HepG2 (cell line): ENCODE results near the gene LDAH. TPM values are rescaled to one million over a fixed set of nuclear protein-coding genes. Genes with fewer than 3 reads are reported as not detected.

Source experiments
- ATAC-seq: fragments of 200-7000 bp; cut with Tn5 transposase; 3 replicates; pipeline ENCODE4 v1.9.1; 2020; ENCODE audit warnings: mild to moderate bottlenecking, moderate library complexity
- BruUV-seq: library from RNA; stranded (reverse); fragments of 400-500 nt; replicated peaks from 2 replicates; lab custom pipeline; 2021; lab: Mats Ljungman, UMichigan
- CTCF ChIA-PET: fragments of 300-600 bp; formaldehyde crosslinking; extraction: SDS; loops from one replicate; lab custom pipeline; 2021; ENCODE audit warnings: low total read pairs, inconsistent platforms, low intra/inter-chr PET ratio; lab: Yijun Ruan, JAX
- POLR2A ChIA-PET: fragments of 350-600 bp; sonication (Branson Sonifier 250); formaldehyde crosslinking; loops from one replicate; lab custom pipeline; 2020; ENCODE audit warnings: antibody characterized with exemption, inconsistent platforms; lab: Yijun Ruan, JAX
- DNase-seq: peaks from one replicate; pipeline ENCODE4 v3.0.0-alpha.2; 2015; ENCODE audit warnings: low spot score
- FAIRE-seq: peaks from 3 replicates; lab custom pipeline; 2011; peaks lifted over from hg19 to GRCh38; lab: Jason Lieb, UNC
- H2AFZ ChIP-seq: one replicate; pipeline ENCODE4 v1.6.1; 2011; ENCODE audit warnings: low read length, inconsistent platforms
- H3K27ac ChIP-seq: fragments of 300-600 bp; 3 replicates; pipeline ENCODE4 v1.8.0; 2011; ENCODE audit warnings: mixed run types, mild to moderate bottlenecking, mixed read lengths, low read length, inconsistent platforms; ENCODE audit not compliant: insufficient read depth; ENCODE audit errors: extremely low read length
- H3K27me3 ChIP-seq, 2 experiments: fragments of 200-600 bp in 1 of 2; 2 replicates in 1 of 2; 3 replicates in 1 of 2; pipeline versions ENCODE4 v1.6.0 to v1.8.0; 2011; ENCODE audit warnings: low read length in 2 of 2, mild to moderate bottlenecking in 2 of 2, moderate library complexity in 2 of 2, inconsistent platforms in 1 of 2; ENCODE audit not compliant: insufficient read depth in 2 of 2, control insufficient read depth in 1 of 2
- H3K36me3 ChIP-seq, 2 experiments: fragments of 200-600 bp in 1 of 2; replicated peaks in 1 of 2; 2 replicates in 1 of 2; 3 replicates in 1 of 2; pipeline versions ENCODE4 v1.5.1 to v1.8.0; 2011; ENCODE audit warnings: low read length in 2 of 2, inconsistent platforms in 1 of 2; ENCODE audit not compliant: insufficient read depth in 2 of 2, control insufficient read depth in 1 of 2
- H3K4me1 ChIP-seq: 2 replicates; pipeline ENCODE4 v1.5.1; 2012; ENCODE audit warnings: low read length, inconsistent platforms; ENCODE audit not compliant: insufficient read depth
- H3K4me2 ChIP-seq: 2 replicates; pipeline ENCODE4 v1.6.0; 2011; ENCODE audit warnings: low read depth, low read length, inconsistent platforms
- H3K4me3 ChIP-seq, 3 experiments: fragments of 200-600 bp in 1 of 3; sonication (generic), shearing (Covaris generic) in 1 of 3; replicated peaks in 1 of 3; 2 replicates each; pipeline ENCODE4 v1.5.1; 2011 to 2016; ENCODE audit warnings: low read length in 3 of 3, inconsistent platforms in 2 of 3, low read depth in 2 of 3, mild to moderate bottlenecking in 2 of 3, control low read depth in 1 of 3, mixed read lengths in 1 of 3; ENCODE audit not compliant: insufficient read depth in 1 of 3
- H3K79me2 ChIP-seq: one replicate; pipeline ENCODE4 v1.6.1; 2011; ENCODE audit warnings: low read length, inconsistent platforms; ENCODE audit not compliant: insufficient read depth
- H3K9ac ChIP-seq: 2 replicates; pipeline ENCODE4 v1.6.0; 2011; ENCODE audit warnings: mild to moderate bottlenecking, low read depth, low read length, inconsistent platforms; ENCODE audit not compliant: insufficient read depth
- H3K9me3 ChIP-seq: 2 replicates; pipeline ENCODE4 v1.5.1; 2012; ENCODE audit warnings: mild to moderate bottlenecking, low read length
- H4K20me1 ChIP-seq: 2 replicates; pipeline ENCODE4 v1.6.0; 2011; ENCODE audit warnings: inconsistent platforms, mild to moderate bottlenecking, low read length, moderate library complexity; ENCODE audit not compliant: insufficient read depth
- FOXM1 ChIP-seq: sonication (generic); formaldehyde crosslinking; IDR thresholded peaks from 2 replicates; pipeline ENCODE4 v1.5.0; 2020; ENCODE audit warnings: missing genetic modification reagents
- FOXO1 ChIP-seq: sonication (generic); formaldehyde crosslinking; IDR thresholded peaks from 2 replicates; pipeline ENCODE4 v1.4.0; 2020; ENCODE audit warnings: missing genetic modification reagents
- KDM6A ChIP-seq: IDR thresholded peaks from 2 replicates; pipeline ENCODE4 v1.6.1; 2016; ENCODE audit warnings: low read depth
- MAFF ChIP-seq: IDR thresholded peaks from 2 replicates; pipeline ENCODE4 v1.6.1; 2011; ENCODE audit warnings: low read depth, low read length, improper control_type of control experiment
- MAFK ChIP-seq, 2 experiments: IDR thresholded peaks in 1 of 2; conservative IDR thresholded peaks in 1 of 2; 2 replicates each; pipeline ENCODE4 v1.6.1; 2011; ENCODE audit warnings: improper control_type of control experiment in 2 of 2, low read length in 2 of 2
- POLR2A ChIP-seq, 2 experiments: IDR thresholded peaks; 2 replicates each; pipeline ENCODE4 v1.6.1; 2011; ENCODE audit warnings: low read depth in 2 of 2, low read length in 2 of 2, mild to moderate bottlenecking in 1 of 2, moderate library complexity in 1 of 2; ENCODE audit not compliant: insufficient read depth in 1 of 2
- ZFP1 ChIP-seq: IDR thresholded peaks from 2 replicates; pipeline ENCODE4 v1.6.1; 2016
- ZNF724P ChIP-seq: sonication (generic); formaldehyde crosslinking; IDR thresholded peaks from 2 replicates; pipeline ENCODE4 v1.8.0; 2022; ENCODE audit warnings: missing genetic modification reagents, borderline replicate concordance
- ZNF773 ChIP-seq: sonication (generic); formaldehyde crosslinking; IDR thresholded peaks from 2 replicates; pipeline ENCODE4 v1.4.0; 2020; ENCODE audit warnings: missing genetic modification reagents, borderline replicate concordance
- WGBS: methylation state at CpG from one replicate; pipeline ENCODE4 v1.1.6; 2017; ENCODE audit warnings: low lambda C conversion rate; 5-methylcytosine and 5-hydroxymethylcytosine counted together
- in situ Hi-C: cut with HindIII; loops from 2 replicates; pipeline ENCODE4 v1.10.0; 2017; ENCODE audit warnings: low pct_unique_long_range_greater_than_20kb; ENCODE audit not compliant: extremely low pct_ligation_motif_present
- intact Hi-C: fragments of 100-400 bp; cut with micrococcal nuclease; formaldehyde crosslinking; loops from one replicate; pipeline ENCODE4 v1.10.0; 2022; ENCODE audit not compliant: unreplicated experiment
- polyA plus RNA-seq, 8 experiments: library from polyadenylated mRNA; depleted of rRNA in 3 of 8; stranded (reverse) in 7 of 8; unstranded in 1 of 8; fragments of >200 nt; fragmentation: Illumina TruSeq in 4 of 8; extraction: Trizol in 4 of 8; gene quantifications; 2 replicates each; pipeline versions ENCODE4 v1.2.1 to v1.2.3, GENCODE V29; 2011 to 2016; ENCODE audit warnings: low read depth in 4 of 8, missing spikeins in 1 of 8, mixed read lengths in 1 of 8; ENCODE audit not compliant: insufficient read depth in 1 of 8
- total RNA-seq, 5 experiments: library from RNA; depleted of rRNA; stranded (reverse); fragments of >200 nt; fragmentation: Illumina TruSeq; extraction: Trizol; gene quantifications; 2 replicates each; pipeline ENCODE4 v1.2.3, GENCODE V29; 2016; ENCODE audit warnings: low read depth in 1 of 5
- TF ChIP-seq, protein P1 (sequence below): sonication (generic); formaldehyde crosslinking; IDR thresholded peaks from 2 replicates; pipeline ENCODE4 v1.5.1; 2020; ENCODE audit warnings: missing genetic modification reagents, mild to moderate bottlenecking, borderline replicate concordance
- TF ChIP-seq, protein P2 (sequence below): sonication (generic); formaldehyde crosslinking; IDR thresholded peaks from 2 replicates; pipeline ENCODE4 v1.8.1; 2023; ENCODE audit warnings: mild to moderate bottlenecking, missing genetic modification reagents
- TF ChIP-seq, protein P3 (sequence below): sonication (generic); formaldehyde crosslinking; IDR thresholded peaks from 2 replicates; pipeline ENCODE4 v1.8.1; 2023; ENCODE audit warnings: mild to moderate bottlenecking, missing genetic modification reagents, borderline replicate concordance
- TF ChIP-seq, protein P4 (sequence below): sonication (generic); formaldehyde crosslinking; IDR thresholded peaks from 2 replicates; pipeline ENCODE4 v1.8.0; 2022; ENCODE audit warnings: mild to moderate bottlenecking, missing genetic modification reagents

Gene LDAH
- total and polyA plus RNA-seq, 2 of the 13 experiments (the other 11 are each of a cell fraction or from before 2014, with no cell fraction given) = 28.8 to 46.2 TPM

DNA sequence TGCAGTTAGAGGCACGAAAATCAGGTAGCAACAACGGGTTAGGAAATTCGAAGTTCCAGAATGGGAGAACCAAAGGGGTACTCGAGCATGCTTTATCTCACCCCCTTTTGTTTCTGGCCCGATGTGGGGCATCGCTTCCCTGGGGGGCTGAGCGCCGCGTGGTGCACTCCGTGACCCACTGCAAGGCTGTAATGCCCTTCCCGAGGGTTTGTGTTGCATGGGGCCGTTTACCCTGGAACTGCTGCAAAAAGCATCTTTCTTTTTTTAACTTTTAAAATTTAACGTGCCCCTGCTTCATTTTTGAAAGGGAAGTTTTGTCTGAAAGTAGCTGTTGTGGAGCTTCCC, 151.2 kb downstream of the LDAH start:
- no peak overlapping the region for H3K27ac ChIP-seq
- TF ChIP-seq POLR2A (IDR thresholded peaks at IDR 0.05; ENCODE audit: insufficient read depth in 1 of 2, low read depth in 2 of 2, low read length in 2 of 2) = no peak
- TF ChIP-seq, protein P1, sequence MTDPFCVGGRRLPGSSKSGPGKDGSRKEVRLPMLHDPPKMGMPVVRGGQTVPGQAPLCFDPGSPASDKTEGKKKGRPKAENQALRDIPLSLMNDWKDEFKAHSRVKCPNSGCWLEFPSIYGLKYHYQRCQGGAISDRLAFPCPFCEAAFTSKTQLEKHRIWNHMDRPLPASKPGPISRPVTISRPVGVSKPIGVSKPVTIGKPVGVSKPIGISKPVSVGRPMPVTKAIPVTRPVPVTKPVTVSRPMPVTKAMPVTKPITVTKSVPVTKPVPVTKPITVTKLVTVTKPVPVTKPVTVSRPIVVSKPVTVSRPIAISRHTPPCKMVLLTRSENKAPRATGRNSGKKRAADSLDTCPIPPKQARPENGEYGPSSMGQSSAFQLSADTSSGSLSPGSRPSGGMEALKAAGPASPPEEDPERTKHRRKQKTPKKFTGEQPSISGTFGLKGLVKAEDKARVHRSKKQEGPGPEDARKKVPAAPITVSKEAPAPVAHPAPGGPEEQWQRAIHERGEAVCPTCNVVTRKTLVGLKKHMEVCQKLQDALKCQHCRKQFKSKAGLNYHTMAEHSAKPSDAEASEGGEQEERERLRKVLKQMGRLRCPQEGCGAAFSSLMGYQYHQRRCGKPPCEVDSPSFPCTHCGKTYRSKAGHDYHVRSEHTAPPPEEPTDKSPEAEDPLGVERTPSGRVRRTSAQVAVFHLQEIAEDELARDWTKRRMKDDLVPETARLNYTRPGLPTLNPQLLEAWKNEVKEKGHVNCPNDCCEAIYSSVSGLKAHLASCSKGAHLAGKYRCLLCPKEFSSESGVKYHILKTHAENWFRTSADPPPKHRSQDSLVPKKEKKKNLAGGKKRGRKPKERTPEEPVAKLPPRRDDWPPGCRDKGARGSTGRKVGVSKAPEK (CRISPR knock-in tag) = no peak
- TF ChIP-seq MAFK (conservative IDR thresholded peaks at IDR 0.05 in 1 of 2, IDR thresholded peaks at IDR 0.05 in 1 of 2; ENCODE audit: low read length in 2 of 2) = peak; percentile 84 to 85; a peak in 3 of 4 replicates
- no peak for TF ChIP-seq ZFP1 (CRISPR knock-in tag)
- TF ChIP-seq ZNF724P (CRISPR knock-in tag) = no peak
- no peak for TF ChIP-seq ZNF773
- no peak for TF ChIP-seq FOXO1 (CRISPR knock-in tag)
- TF ChIP-seq FOXM1 = no peak
- TF ChIP-seq, protein P2, sequence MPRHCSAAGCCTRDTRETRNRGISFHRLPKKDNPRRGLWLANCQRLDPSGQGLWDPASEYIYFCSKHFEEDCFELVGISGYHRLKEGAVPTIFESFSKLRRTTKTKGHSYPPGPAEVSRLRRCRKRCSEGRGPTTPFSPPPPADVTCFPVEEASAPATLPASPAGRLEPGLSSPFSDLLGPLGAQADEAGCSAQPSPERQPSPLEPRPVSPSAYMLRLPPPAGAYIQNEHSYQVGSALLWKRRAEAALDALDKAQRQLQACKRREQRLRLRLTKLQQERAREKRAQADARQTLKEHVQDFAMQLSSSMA = no peak
- TF ChIP-seq, protein P3, sequence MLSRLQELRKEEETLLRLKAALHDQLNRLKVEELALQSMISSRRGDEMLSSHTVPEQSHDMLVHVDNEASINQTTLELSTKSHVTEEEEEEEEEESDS (CRISPR knock-in tag) = no peak
- peak; percentile 76 for TF ChIP-seq MAFF
- TF ChIP-seq KDM6A (CRISPR knock-in tag) = no peak
- TF ChIP-seq, protein P4, sequence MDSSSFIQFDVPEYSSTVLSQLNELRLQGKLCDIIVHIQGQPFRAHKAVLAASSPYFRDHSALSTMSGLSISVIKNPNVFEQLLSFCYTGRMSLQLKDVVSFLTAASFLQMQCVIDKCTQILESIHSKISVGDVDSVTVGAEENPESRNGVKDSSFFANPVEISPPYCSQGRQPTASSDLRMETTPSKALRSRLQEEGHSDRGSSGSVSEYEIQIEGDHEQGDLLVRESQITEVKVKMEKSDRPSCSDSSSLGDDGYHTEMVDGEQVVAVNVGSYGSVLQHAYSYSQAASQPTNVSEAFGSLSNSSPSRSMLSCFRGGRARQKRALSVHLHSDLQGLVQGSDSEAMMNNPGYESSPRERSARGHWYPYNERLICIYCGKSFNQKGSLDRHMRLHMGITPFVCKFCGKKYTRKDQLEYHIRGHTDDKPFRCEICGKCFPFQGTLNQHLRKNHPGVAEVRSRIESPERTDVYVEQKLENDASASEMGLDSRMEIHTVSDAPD (CRISPR knock-in tag) = no peak
- CTCF ChIA-PET = no interaction called here
- DNase-seq (no peak), FAIRE-seq (no peak), ATAC-seq (no peak)
- no peak overlapping the region for H3K9ac ChIP-seq
- H2AFZ ChIP-seq = no peak overlapping the region
- POLR2A ChIA-PET = no interaction called here
- H3K4me2 ChIP-seq = no peak overlapping the region
- H3K4me3 ChIP-seq = no peak overlapping the region
- peaks cover 49% of the 10 kb centered on the region for H3K4me1 ChIP-seq
- H3K79me2 ChIP-seq = peaks cover 17% of the 10 kb centered on the region
- H3K9me3 ChIP-seq = no peaks in the 10 kb centered on the region
- no peaks in the 10 kb centered on the region; a peak in 2 of 5 replicates for H3K27me3 ChIP-seq
- intact Hi-C loops (no loop called here), in situ Hi-C loops (loop anchor here (25.0 kb wide), 1 partner anchor 291 kb away; no protein-coding TSS in a partner anchor)
- WGBS = 91% methylated on average over 13 of the region's 13 CpGs
- H3K36me3 ChIP-seq = peaks cover 0 to 7% of the 10 kb centered on the region in 2 experiments; a peak in 2 of 5 replicates
- no TSS peak for BruUV-seq
- no peaks in the 10 kb centered on the region for H4K20me1 ChIP-seq
